HepG2 (cell line): ENCODE data around the gene CBLC. TPM values are rescaled to one million over a fixed set of nuclear protein-coding genes. Genes with fewer than 3 reads are reported as not detected.

ENCODE experiments used
- AHR ChIP-seq: IDR thresholded peaks from 2 replicates; pipeline ENCODE4 v1.6.1; 2018; ENCODE audit warnings: missing genetic modification reagents, missing compliant biosample characterization
- ATF7 ChIP-seq, 2 experiments: fragments of 450-650 bp in 1 of 2; sonication (generic) in 1 of 2; formaldehyde crosslinking in 1 of 2; IDR thresholded peaks; 2 replicates each; pipeline versions ENCODE4 v1.4.0 to v1.6.1; 2016 to 2020; ENCODE audit warnings: antibody characterized with exemption in 1 of 2, mild to moderate bottlenecking in 1 of 2, missing genetic modification reagents in 1 of 2
- CBX1 ChIP-seq: IDR thresholded peaks from one replicate; pipeline ENCODE4 v1.6.1; 2016; ENCODE audit warnings: antibody characterized with exemption, low read depth
- CCAR2 ChIP-seq: fragments of 200-400 bp; formaldehyde crosslinking; optimal IDR thresholded peaks from 2 replicates; pipeline ENCODE3; 2018; ENCODE audit warnings: low read depth, mild to moderate bottlenecking, low read length, moderate library complexity
- MEIS2 ChIP-seq: sonication (generic); formaldehyde crosslinking; IDR thresholded peaks from 2 replicates; pipeline ENCODE4 v1.9.0; 2021; ENCODE audit warnings: mild to moderate bottlenecking, missing genetic modification reagents
- MIXL1 ChIP-seq: IDR thresholded peaks from 2 replicates; pipeline ENCODE4 v1.6.1; 2016
- NAIF1 ChIP-seq: sonication (generic); formaldehyde crosslinking; IDR thresholded peaks from 2 replicates; pipeline ENCODE4 v1.5.0; 2020; ENCODE audit warnings: mild to moderate bottlenecking, missing genetic modification reagents, borderline replicate concordance
- POLR2G ChIP-seq: fragments of 200-400 bp; formaldehyde crosslinking; IDR thresholded peaks from 2 replicates; pipeline ENCODE4 v1.6.1; 2018; ENCODE audit warnings: mild to moderate bottlenecking, low read depth, low read length, moderate library complexity
- SMARCE1 ChIP-seq: fragments of 450-650 bp; IDR thresholded peaks from 2 replicates; pipeline ENCODE4 v1.6.1; 2017; ENCODE audit warnings: borderline replicate concordance
- XRCC5 ChIP-seq: fragments of 200-400 bp; formaldehyde crosslinking; optimal IDR thresholded peaks from 2 replicates; pipeline ENCODE3; 2017; ENCODE audit warnings: mild to moderate bottlenecking, low read length
- ZNF468 ChIP-seq: sonication (generic); formaldehyde crosslinking; IDR thresholded peaks from 2 replicates; pipeline ENCODE4 v1.8.0; 2022; ENCODE audit warnings: mild to moderate bottlenecking, moderate library complexity, missing genetic modification reagents
- ZNF761 ChIP-seq: sonication (generic); formaldehyde crosslinking; conservative IDR thresholded peaks from 2 replicates; pipeline ENCODE4 v1.4.0; 2020; ENCODE audit warnings: mild to moderate bottlenecking, missing genetic modification reagents
- ZNF777 ChIP-seq: sonication (generic); formaldehyde crosslinking; IDR thresholded peaks from 2 replicates; pipeline ENCODE4 v1.4.0; 2020; ENCODE audit warnings: missing genetic modification reagents
- polyA plus RNA-seq, 8 experiments: library from polyadenylated mRNA; depleted of rRNA in 3 of 8; stranded (reverse) in 7 of 8; unstranded in 1 of 8; fragments of >200 nt; fragmentation: Illumina TruSeq in 4 of 8; extraction: Trizol in 4 of 8; gene quantifications; 2 replicates each; pipeline versions ENCODE4 v1.2.1 to v1.2.3, GENCODE V29; 2011 to 2016; ENCODE audit warnings: low read depth in 4 of 8, missing spikeins in 1 of 8, mixed read lengths in 1 of 8; ENCODE audit not compliant: insufficient read depth in 1 of 8
- total RNA-seq, 5 experiments: library from RNA; depleted of rRNA; stranded (reverse); fragments of >200 nt; fragmentation: Illumina TruSeq; extraction: Trizol; gene quantifications; 2 replicates each; pipeline ENCODE4 v1.2.3, GENCODE V29; 2016; ENCODE audit warnings: low read depth in 1 of 5
- TF ChIP-seq, protein P1 (sequence below): IDR thresholded peaks from 2 replicates; pipeline ENCODE4 v1.6.1; 2016; ENCODE audit warnings: low read depth, missing genetic modification reagents, missing compliant biosample characterization
- TF ChIP-seq, protein P2 (sequence below): sonication (generic); formaldehyde crosslinking; IDR thresholded peaks from 2 replicates; pipeline ENCODE4 v1.5.1; 2020; ENCODE audit warnings: missing genetic modification reagents, mild to moderate bottlenecking, borderline replicate concordance
- TF ChIP-seq, protein P3 (sequence below): sonication (generic); formaldehyde crosslinking; IDR thresholded peaks from 2 replicates; pipeline ENCODE4 v1.4.0; 2020; ENCODE audit warnings: mild to moderate bottlenecking, missing genetic modification reagents
- TF ChIP-seq, protein P4 (sequence below): sonication (generic); formaldehyde crosslinking; IDR thresholded peaks from 2 replicates; pipeline ENCODE4 v1.8.1; 2023; ENCODE audit warnings: mild to moderate bottlenecking, inconsistent platforms, moderate library complexity, missing genetic modification reagents, borderline replicate concordance
- TF ChIP-seq, protein P5 (sequence below): IDR thresholded peaks from 2 replicates; pipeline ENCODE4 v1.6.1; 2016; ENCODE audit warnings: mild to moderate bottlenecking
- TF ChIP-seq, protein P6 (sequence below): sonication (generic); formaldehyde crosslinking; IDR thresholded peaks from 2 replicates; pipeline ENCODE4 v1.5.0; 2020; ENCODE audit warnings: mild to moderate bottlenecking, missing genetic modification reagents

Gene CBLC
- total and polyA plus RNA-seq, 2 of the 13 experiments (the other 11 are each of a cell fraction or from before 2014, with no cell fraction given): 1.8 to 2.6 TPM

DNA sequence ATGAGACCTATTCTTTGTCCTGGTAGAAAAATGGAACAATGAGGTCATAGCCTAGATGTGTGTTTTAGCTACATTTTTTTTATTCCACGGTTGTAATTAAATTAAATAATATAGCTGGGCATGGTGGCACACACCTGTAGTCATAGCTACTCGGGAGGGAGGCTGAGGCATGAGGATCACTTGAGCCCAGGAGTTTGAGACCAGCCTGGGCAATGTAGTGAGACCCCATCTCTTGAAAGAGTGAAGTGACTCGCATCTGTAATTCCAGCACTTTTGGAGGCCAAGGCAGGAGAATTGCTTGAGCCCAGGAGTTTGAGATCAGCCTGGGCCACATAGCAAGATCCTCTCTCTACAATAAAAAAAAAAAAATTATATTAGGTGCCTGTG, 11.7 kb upstream of the CBLC start (continued):
- TF ChIP-seq, protein P1, sequence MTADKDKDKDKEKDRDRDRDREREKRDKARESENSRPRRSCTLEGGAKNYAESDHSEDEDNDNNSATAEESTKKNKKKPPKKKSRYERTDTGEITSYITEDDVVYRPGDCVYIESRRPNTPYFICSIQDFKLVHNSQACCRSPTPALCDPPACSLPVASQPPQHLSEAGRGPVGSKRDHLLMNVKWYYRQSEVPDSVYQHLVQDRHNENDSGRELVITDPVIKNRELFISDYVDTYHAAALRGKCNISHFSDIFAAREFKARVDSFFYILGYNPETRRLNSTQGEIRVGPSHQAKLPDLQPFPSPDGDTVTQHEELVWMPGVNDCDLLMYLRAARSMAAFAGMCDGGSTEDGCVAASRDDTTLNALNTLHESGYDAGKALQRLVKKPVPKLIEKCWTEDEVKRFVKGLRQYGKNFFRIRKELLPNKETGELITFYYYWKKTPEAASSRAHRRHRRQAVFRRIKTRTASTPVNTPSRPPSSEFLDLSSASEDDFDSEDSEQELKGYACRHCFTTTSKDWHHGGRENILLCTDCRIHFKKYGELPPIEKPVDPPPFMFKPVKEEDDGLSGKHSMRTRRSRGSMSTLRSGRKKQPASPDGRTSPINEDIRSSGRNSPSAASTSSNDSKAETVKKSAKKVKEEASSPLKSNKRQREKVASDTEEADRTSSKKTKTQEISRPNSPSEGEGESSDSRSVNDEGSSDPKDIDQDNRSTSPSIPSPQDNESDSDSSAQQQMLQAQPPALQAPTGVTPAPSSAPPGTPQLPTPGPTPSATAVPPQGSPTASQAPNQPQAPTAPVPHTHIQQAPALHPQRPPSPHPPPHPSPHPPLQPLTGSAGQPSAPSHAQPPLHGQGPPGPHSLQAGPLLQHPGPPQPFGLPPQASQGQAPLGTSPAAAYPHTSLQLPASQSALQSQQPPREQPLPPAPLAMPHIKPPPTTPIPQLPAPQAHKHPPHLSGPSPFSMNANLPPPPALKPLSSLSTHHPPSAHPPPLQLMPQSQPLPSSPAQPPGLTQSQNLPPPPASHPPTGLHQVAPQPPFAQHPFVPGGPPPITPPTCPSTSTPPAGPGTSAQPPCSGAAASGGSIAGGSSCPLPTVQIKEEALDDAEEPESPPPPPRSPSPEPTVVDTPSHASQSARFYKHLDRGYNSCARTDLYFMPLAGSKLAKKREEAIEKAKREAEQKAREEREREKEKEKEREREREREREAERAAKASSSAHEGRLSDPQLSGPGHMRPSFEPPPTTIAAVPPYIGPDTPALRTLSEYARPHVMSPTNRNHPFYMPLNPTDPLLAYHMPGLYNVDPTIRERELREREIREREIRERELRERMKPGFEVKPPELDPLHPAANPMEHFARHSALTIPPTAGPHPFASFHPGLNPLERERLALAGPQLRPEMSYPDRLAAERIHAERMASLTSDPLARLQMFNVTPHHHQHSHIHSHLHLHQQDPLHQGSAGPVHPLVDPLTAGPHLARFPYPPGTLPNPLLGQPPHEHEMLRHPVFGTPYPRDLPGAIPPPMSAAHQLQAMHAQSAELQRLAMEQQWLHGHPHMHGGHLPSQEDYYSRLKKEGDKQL (CRISPR knock-in tag): no peak
- TF ChIP-seq POLR2G: no peak
- TF ChIP-seq NAIF1 (CRISPR knock-in tag): peak; percentile 36; the same call in 1 of the 2 replicates
- no peak for TF ChIP-seq MEIS2 (CRISPR knock-in tag)
- TF ChIP-seq SMARCE1: no peak
- TF ChIP-seq ZNF761: no peak
- TF ChIP-seq CCAR2: no peak
- TF ChIP-seq, protein P2, sequence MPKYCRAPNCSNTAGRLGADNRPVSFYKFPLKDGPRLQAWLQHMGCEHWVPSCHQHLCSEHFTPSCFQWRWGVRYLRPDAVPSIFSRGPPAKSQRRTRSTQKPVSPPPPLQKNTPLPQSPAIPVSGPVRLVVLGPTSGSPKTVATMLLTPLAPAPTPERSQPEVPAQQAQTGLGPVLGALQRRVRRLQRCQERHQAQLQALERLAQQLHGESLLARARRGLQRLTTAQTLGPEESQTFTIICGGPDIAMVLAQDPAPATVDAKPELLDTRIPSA: no peak
- TF ChIP-seq, protein P3, sequence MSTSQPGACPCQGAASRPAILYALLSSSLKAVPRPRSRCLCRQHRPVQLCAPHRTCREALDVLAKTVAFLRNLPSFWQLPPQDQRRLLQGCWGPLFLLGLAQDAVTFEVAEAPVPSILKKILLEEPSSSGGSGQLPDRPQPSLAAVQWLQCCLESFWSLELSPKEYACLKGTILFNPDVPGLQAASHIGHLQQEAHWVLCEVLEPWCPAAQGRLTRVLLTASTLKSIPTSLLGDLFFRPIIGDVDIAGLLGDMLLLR (CRISPR knock-in tag): no peak
- TF ChIP-seq CBX1: no peak
- TF ChIP-seq, protein P4, sequence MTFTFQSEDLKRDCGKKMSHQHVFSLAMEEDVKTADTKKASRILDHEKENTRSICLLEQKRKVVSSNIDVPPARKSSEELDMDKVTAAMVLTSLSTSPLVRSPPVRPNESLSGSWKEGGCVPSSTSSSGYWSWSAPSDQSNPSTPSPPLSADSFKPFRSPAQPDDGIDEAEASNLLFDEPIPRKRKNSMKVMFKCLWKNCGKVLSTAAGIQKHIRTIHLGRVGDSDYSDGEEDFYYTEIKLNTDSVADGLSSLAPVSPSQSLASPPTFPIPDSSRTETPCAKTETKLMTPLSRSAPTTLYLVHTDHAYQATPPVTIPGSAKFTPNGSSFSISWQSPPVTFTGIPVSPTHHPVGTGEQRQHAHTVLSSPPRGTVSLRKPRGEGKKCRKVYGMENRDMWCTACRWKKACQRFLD (CRISPR knock-in tag): no peak
- TF ChIP-seq, protein P5, sequence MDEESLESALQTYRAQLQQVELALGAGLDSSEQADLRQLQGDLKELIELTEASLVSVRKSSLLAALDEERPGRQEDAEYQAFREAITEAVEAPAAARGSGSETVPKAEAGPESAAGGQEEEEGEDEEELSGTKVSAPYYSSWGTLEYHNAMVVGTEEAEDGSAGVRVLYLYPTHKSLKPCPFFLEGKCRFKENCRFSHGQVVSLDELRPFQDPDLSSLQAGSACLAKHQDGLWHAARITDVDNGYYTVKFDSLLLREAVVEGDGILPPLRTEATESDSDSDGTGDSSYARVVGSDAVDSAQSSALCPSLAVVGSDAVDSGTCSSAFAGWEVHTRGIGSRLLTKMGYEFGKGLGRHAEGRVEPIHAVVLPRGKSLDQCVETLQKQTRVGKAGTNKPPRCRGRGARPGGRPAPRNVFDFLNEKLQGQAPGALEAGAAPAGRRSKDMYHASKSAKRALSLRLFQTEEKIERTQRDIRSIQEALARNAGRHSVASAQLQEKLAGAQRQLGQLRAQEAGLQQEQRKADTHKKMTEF: peak; percentile 11; the same call in 1 of the 2 replicates
- no peak for TF ChIP-seq AHR
- no peak for TF ChIP-seq ZNF777 (CRISPR knock-in tag)
- TF ChIP-seq ATF7 (IDR thresholded peaks at IDR 0.05): 0 out of 2 replicates have a peak, but pooled peaks have one; percentile 29
- no peak for TF ChIP-seq ATF7 (CRISPR knock-in tag; IDR thresholded peaks at IDR 0.05)
- TF ChIP-seq, protein P6, sequence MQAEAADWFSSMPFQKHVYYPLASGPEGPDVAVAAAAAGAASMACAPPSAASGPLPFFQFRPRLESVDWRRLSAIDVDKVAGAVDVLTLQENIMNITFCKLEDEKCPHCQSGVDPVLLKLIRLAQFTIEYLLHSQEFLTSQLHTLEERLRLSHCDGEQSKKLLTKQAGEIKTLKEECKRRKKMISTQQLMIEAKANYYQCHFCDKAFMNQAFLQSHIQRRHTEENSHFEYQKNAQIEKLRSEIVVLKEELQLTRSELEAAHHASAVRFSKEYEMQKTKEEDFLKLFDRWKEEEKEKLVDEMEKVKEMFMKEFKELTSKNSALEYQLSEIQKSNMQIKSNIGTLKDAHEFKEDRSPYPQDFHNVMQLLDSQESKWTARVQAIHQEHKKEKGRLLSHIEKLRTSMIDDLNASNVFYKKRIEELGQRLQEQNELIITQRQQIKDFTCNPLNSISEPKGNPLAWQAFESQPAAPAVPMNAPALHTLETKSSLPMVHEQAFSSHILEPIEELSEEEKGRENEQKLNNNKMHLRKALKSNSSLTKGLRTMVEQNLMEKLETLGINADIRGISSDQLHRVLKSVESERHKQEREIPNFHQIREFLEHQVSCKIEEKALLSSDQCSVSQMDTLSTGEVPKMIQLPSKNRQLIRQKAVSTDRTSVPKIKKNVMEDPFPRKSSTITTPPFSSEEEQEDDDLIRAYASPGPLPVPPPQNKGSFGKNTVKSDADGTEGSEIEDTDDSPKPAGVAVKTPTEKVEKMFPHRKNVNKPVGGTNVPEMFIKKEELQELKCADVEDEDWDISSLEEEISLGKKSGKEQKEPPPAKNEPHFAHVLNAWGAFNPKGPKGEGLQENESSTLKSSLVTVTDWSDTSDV (CRISPR knock-in tag): no peak
- no peak for TF ChIP-seq MIXL1
- no peak for TF ChIP-seq XRCC5
- no peak for TF ChIP-seq ZNF468
